HK-2 (cell line): ENCODE results near the gene ANKRD12.

Experiments used
- DNase-seq: peaks from one replicate; pipeline ENCODE4 v3.0.0-alpha.2; 2018; ENCODE audit not compliant: unreplicated experiment

Gene ANKRD12

DNA sequence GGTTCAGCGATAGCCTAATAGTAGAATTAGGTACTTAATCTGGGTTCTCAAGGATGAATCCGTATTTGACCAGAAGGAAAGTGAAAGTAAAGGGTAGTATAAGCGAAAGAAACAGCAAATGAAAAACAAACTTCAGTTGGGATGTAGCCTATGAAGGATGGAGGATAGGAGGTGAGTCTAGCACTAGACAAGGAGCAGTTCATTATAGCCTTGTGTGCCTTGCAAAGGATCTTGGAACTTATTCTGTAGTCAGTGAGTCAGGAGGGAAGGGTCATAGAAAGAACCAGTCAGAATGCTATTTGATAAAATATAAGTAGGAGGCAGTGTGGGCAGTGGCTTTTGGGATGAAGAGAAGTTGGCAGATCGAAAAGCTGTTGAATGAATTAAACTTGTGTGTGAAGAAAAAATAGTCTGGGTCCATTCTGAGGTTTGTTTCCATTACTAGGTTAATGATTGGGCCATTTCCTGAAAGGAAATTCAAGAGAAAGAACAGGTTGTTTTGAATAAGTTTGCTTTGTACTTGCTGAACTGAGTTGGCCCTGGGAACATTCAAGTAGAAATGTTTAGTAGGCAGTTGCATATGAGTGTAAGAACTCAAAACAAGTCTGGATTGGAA lies 48.5 kb downstream of the ANKRD12 start:
- DNase-seq = no peak

DNA sequence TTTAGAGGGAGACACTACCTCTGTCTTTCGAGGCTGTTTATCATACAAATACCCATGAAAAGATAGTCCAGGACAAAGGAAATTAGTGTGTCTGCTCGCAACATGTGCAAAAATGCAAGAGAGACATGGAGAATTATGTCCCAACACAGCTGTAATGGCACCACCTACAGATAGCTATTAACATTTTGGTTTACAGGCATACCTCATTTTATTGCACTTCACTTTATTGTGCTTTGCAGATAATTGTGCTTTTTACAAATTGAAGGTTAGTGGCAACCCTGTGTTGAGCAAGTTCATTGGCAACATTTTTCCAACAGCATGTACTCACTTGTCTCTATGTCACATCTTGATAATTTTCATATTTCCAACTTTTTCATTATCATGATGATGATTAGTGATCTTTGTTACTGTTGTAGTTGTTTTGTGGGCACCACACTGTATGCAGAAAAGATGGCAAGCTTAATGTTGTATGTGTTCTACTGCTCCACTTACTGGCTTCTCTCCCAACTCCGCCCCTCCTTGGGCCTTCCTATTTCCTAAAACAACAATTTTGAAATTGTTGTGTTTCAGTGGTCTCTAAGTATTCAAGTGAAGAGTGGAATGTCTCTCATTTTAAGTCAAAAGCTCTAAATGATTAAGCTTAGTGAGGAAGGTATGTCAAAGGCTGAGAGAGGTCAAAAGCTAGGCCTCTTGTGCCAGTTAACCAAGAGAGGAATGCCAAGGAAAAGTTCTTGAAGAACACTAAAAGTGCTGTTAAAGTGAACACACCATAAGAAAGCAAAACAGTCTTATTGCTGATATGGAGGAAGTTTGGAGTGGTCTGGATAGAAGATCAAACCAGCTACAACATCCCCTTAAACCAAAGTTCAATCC lies 52.0 kb downstream of the ANKRD12 start:
- no peak for DNase-seq

DNA sequence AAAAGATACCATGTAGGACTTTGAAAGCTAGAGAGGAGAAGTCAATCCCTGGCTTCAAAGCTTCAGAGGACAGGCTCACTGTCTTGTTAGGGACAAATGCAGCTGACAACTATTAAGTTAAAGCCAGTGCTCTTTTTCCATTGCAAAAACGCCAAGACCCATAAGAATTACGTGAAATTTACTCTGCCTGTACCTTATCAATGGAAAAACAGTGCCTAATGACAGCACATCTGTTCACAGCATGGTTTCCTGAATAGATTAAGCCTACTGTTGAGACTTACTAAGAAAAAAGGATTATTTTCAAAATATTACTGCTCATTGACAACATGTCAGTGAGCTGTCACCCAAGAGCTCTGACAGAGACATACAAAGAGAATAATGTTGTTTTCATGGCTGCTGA lies 52.9 kb downstream of the ANKRD12 start:
- DNase-seq = no peak

DNA sequence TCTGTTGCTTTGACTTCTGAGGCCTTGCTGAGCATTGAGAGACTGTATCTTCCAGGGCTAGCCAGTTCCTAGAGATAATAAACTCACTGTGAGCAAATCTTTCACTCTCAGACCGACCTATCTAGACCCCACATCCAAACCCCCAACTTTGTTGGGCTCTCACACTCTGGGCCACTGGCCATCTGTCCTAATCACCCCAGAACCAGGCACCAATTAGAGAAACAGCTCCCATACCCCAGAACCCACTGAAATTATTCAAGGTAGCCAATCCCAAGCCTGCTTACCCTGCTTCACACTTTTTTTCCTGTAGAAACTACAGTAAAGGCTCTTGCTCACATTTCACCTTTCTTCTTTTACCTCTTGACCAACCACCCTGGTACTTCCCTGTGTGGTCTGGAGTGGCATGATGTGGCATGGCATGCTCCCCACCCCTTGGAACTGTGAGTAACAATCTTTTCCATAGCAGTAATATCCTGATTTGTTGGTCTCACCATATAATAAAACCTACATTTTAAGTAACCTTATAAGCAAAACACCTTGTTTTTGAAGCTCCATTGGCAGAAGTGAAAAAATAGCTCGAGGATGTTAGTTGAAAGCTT lies 55.2 kb downstream of the ANKRD12 start:
- no peak for DNase-seq

DNA sequence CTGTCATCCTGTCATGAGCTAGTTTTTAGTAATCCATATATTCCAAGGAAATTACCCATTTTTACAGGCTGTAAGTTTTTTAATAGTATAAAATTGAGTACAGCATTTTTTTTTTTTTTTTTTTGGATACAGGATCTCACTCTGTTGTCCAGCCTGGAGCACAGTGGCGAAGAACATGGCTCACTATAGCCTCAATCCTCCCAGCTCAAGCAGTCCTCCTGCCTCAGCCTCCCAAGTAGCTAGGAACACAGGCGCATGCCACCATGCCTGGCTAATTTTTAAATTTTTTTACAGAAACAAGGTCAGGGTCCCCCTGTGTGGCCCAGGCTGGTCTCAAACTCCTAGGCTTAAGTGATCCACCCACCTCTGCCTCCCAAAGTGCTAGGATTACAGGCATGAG lies 56.5 kb downstream of the ANKRD12 start:
- DNase-seq = no peak

DNA sequence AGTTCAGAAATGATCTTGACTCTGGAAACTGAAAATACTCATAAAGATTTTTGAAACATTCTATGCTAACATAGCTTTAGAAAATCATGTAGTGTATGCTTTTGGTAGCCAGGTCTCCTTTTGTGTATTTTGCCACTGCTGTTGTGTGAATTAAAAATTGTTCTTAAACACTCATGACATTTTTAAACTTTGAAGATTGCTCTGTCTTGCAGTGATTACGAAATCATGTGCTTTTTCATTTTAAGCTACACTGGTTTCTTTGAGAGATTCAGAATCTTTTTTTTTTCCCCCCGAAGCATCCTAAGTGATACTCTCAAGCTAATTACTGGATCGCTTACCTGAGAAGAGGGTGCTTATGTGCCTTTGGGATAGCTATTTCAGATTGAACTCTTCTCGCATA lies 60.0 kb downstream of the ANKRD12 start:
- no peak for DNase-seq

DNA sequence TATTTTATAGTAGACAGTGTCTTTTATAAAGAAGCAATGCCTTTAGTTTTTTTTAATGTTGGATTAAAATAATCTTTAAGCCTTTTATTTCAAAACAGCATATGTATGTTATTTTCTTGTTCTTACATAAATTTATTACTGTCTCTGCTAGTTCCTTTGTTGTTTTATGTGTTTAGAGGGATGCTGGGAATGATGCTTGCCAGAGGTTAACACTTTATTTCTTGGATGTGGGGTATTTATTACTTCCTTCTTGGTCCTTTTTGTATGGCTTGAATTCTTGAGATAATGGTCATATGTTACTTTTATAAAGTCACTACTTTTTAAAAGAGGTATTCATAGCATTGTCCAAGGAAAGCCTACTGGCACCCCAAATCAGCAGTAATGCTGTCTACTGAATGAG lies 63.1 kb downstream of the ANKRD12 start:
- DNase-seq = no peak

DNA sequence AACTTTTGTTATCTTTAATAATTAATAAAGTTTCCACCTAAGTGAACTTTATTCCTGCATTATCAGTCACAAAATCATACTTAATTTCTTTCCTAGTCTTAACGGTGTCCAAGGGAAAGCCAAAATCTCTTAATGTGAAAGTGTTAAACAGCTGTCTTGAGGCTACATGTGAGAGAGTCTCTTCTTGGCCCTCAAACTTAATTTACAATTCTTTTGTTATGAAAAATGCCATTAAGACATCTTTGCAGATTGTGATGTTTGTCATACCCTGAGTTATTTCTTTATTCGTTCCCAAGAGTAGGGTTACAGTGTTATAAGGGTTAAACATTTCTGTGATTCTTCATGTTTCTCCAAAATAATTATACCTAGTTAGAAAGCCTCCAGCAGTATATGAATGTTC lies 64.6 kb downstream of the ANKRD12 start:
- no peak for DNase-seq

DNA sequence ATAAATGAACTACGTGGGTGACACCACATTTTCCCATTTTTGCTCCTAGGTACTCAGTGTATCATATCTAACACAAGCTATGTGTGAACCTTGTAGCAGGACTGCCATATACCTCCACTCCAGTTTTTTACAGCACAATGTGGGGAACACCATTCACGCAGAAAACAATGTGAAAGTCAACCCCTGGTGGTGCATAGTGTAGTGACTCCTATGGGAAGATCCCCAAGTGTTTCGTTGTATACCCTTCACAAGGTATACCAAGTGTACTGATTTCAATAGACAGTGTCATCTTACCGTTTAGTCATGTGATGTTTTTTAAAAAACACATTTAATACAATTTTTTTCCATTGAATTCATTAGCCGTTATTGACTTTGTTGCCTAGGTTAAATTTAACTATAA lies 68.1 kb downstream of the ANKRD12 start:
- no peak for DNase-seq

DNA sequence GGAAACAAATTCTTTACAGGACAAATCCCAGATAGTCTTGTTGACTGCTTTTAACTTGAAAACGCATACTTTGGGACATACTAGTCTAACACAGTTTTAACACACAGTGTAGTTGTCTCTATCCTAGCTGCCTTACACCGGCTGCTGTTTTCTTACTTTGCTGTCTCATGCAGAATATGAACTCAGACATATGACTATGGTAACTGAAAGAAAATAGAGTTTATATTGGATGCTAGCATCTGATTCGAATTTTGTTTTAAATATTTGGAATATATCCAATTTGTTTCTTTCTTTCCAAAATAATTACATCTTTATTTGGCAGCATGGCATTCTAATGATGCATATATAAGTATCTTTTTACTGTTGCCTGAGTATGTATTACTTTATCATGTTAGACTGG lies 69.8 kb downstream of the ANKRD12 start:
- DNase-seq = no peak

DNA sequence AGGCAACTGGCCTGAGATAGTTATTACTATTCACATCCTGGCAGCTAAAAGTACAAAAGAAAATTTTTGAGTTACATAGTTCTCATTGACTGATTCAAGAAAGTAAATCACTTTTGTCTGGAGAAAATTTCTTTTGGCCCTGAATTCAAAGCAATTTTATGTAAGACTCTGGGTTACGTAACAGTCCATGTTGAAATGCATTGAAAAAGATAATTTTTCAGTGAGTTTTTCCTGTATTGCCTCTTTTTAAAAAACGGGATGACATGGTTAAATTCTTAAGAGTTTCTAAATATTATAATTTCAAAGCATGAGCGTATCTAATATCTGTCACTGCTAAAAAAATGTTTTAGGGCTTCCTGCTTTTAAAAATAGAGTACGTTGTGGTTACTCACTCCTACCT lies 72.7 kb downstream of the ANKRD12 start:
- DNase-seq = no peak

DNA sequence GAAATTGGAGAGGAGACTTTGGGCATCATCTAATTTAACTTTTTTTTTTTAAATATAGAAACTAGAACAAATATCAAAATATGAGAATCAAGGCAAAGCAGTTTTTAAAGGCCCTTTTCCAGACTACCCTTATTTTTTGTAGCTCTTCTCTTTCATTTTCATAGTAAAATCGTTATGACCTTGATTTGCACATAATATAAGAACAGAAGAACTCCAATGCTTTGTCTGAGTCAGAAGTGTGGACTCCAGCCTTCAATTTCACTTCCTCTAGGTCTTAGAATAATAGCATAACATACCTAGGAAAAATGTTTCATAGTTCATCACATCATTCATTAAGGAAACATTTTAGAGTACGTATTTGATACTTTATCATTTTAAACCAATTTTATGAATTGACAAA lies 74.4 kb downstream of the ANKRD12 start:
- DNase-seq = no peak

DNA sequence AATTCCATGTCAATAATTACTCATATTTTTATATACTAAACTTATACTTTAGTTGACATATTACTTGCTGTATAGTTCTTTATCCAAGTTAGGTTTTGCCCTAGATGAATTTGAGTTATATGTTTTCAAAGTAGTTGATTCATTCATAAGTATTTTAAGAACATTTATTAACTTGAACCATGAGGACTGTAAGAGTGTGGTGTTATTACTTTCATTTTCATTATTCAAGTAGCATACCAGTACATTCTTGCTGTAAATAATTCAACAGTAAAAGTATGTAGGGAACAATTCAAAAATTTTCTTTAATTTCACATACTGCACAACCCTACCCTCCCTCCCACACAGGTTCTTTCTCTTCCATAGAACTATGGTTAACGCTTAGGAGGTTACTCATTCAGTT lies 75.4 kb downstream of the ANKRD12 start:
- DNase-seq = no peak

DNA sequence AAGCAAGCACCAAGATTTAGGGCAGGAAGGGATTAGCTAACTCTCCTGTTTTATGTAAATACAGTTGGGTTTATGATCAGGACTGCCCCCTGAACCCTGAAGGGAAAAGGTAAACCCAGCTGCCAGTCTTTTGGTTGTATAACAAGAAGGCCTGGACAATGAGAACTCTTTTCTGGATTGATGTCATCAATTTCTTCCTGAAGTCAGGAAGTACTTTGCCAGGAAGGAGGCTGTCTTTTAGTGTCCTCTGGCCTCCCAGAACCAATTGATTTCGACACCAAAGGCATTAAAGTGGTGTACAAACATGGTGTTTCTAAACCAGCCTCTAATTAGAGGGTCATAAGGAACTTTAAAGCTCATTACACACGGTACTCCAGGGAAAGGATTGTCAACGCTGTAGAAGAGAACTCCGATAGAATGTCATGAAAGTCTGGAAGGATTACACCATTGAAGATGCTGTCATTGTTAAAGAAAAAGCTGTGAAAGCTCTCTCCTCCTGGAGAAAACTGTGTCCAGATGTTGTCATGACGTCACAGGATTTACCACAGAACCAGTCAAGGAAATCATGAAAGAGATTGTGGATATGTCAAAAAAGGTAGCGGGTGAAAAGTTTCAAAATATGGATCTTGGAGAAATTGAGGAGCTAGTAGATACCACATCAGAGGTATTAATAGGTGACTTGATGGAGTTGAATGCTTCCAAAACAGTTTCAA lies 78.8 kb downstream of the ANKRD12 start:
- no peak for DNase-seq

DNA sequence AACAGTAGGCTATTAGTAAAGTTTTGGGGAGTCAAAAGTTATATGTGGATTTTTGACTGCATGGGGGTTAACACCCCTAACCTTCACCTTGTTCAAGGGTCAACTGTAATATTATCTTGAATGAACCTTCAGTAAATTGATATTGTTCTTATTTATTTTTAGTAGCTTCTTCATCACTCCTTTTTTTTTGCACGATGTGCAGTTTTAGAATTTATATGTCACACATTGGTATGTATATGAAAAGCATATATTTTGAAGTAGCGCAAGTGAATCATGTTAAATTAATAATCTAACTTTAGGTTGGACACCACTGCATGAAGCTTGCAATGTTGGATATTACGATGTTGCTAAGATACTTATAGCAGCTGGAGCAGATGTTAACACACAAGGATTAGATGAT lies 79.9 kb downstream of the ANKRD12 start:
- DNase-seq = no peak

DNA sequence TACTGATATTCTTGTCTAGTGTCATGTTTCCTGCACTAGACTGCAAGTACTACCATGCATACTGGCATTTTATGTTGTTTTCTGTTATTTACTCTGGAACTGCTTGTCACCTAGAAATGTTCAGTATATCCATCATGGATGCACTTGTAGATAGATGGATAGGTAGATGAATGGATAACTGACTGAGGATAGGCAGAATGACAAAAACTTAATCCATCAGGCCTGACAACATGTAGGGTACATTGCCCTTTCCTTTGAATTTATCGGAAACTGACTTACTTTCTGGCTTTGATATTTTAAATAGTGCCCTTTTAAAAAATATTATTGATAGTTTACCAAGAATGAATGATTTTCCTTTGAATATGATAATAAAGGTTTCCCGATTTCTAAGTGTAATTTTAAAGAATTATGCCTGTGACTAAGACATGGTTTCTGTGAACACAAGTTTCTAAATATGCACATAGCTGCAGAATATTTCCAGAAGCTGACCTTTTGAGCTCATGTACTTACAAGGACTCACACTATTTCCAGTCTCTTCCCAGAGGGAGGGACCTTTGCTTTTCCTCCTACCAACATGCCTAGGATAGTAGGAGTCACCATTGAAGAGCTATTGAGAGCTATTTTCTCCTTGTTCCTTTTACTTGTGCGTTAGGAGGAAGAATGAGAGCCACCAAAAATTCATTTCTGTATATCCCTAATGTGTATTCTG lies 81.3 kb downstream of the ANKRD12 start:
- no peak for DNase-seq

DNA sequence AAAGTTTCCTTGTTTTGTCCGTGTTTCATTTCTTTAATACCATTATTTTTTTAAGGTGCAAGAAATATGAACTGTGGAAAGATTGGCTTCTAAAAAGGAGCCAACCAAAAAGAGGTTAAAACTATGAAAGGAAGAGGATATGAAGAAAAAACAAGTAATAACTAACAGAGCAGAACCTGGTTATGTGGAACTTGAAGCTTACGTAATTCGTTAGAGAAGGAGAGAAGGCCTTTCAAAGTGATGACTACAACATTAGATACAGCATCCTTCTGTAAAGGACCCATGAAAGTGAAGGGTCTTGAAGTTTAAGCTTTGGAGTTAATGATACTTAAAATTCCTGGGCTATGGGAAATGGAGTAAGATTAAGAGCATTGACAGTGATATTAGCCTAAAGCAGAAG lies 84.5 kb downstream of the ANKRD12 start:
- no peak for DNase-seq

DNA sequence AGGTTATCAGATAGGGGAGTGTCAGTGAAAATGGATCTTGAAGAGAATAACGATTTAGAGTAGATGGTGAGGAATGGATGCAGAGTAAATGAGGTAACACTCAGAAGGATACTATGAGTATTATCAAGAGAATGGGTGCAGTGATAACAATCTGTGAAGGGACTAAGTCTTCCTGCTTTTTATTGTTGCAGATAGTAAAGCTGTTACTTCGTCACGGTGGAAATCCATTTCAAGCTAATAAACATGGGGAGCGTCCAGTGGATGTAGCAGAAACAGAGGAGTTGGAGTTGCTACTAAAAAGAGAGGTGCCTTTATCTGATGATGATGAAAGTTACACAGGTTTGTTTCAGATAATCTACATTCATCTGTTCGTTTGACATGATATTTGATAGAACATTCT lies 85.1 kb downstream of the ANKRD12 start:
- no peak for DNase-seq

DNA sequence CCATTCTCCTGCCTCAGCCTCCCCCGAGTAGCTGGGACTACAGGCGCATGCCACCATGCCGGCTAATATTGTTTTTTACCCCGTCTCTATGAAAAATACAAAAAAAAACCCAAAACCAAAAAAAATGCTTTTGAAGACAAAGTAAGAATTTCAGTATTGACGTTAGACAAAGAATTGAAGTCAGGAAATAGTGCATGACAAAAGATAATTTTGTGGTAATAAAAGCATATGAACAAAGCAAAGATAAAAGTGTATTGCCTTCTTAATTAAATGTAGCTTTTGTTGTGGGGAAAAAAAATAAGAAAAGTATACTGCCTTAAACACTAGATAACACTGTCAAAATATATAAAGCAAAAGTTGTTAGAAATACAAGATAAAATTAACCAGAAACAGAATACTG lies 86.8 kb downstream of the ANKRD12 start:
- no peak for DNase-seq

DNA sequence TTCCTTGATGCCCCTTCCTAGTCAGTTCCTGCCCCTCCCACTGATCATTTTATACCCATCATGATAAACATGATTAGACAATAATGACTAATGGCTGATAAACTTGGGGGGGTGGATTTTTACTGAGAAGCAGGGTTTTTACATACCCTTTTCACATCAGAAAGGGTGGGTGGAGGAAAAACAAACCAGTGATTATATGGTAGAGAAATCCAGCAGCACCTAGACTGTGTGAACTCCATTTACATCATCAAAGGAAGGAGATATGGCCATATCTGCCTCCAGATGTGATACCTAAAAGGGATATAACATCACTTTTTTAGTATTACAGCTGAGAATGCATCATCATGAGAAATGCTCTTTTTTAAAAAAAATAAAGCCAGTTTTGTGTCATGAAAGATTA lies 89.9 kb downstream of the ANKRD12 start:
- DNase-seq = no peak

DNA sequence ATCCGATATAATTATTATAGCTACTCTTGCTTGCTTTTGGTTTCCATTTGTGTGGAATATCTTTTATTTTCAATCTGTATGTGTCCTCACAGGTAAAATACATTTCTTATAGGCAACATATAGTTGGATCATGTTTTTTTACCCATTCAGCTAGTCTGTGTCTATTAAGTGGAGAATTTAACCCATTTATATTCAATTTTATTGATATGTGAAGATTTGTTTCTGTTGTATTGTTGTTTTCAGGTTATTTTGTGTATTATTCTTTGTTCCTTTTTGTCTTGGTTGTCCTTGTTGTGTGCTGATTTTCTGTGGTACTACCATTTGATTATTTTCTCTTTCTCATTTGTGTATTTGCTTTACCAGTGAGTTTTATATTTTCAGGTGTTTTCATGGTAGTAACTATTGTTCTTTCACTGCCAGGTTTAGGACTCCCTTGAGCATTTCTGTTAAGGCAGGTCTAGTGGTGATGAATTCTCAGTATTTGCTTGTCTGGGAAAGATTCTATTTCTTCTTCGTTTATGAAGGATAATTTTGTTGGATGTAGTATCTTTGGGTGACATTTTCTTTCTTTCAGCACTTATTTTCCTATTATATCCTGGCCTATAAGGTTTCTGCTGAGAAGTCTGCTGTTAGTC lies 95.4 kb downstream of the ANKRD12 start:
- no peak for DNase-seq
